HepG2 (cell line): ENCODE measurements around the gene CD200. TPM values are rescaled to one million over a fixed set of nuclear protein-coding genes. Genes with fewer than 3 reads are reported as not detected.

Experiments used
- ATAC-seq: fragments of 200-7000 bp; cut with Tn5 transposase; 3 replicates; pipeline ENCODE4 v1.9.1; 2020; ENCODE audit warnings: mild to moderate bottlenecking, moderate library complexity
- BruUV-seq: library from RNA; stranded (reverse); fragments of 400-500 nt; replicated peaks from 2 replicates; lab custom pipeline; 2021; lab: Mats Ljungman, UMichigan
- CTCF ChIA-PET: fragments of 300-600 bp; formaldehyde crosslinking; extraction: SDS; loops from one replicate; lab custom pipeline; 2021; ENCODE audit warnings: low total read pairs, inconsistent platforms, low intra/inter-chr PET ratio; lab: Yijun Ruan, JAX
- POLR2A ChIA-PET: fragments of 350-600 bp; sonication (Branson Sonifier 250); formaldehyde crosslinking; loops from one replicate; lab custom pipeline; 2020; ENCODE audit warnings: antibody characterized with exemption, inconsistent platforms; lab: Yijun Ruan, JAX
- DNase-seq: peaks from one replicate; pipeline ENCODE4 v3.0.0-alpha.2; 2015; ENCODE audit warnings: low spot score
- FAIRE-seq: peaks from 3 replicates; lab custom pipeline; 2011; peaks lifted over from hg19 to GRCh38; lab: Jason Lieb, UNC
- H2AFZ ChIP-seq: one replicate; pipeline ENCODE4 v1.6.1; 2011; ENCODE audit warnings: low read length, inconsistent platforms
- H3K27ac ChIP-seq: fragments of 300-600 bp; 3 replicates; pipeline ENCODE4 v1.8.0; 2011; ENCODE audit warnings: mixed run types, mild to moderate bottlenecking, mixed read lengths, low read length, inconsistent platforms; ENCODE audit not compliant: insufficient read depth; ENCODE audit errors: extremely low read length
- H3K27me3 ChIP-seq, 2 experiments: fragments of 200-600 bp in 1 of 2; 2 replicates in 1 of 2; 3 replicates in 1 of 2; pipeline versions ENCODE4 v1.6.0 to v1.8.0; 2011; ENCODE audit warnings: low read length in 2 of 2, mild to moderate bottlenecking in 2 of 2, moderate library complexity in 2 of 2, inconsistent platforms in 1 of 2; ENCODE audit not compliant: insufficient read depth in 2 of 2, control insufficient read depth in 1 of 2
- H3K36me3 ChIP-seq, 2 experiments: fragments of 200-600 bp in 1 of 2; replicated peaks in 1 of 2; 2 replicates in 1 of 2; 3 replicates in 1 of 2; pipeline versions ENCODE4 v1.5.1 to v1.8.0; 2011; ENCODE audit warnings: low read length in 2 of 2, inconsistent platforms in 1 of 2; ENCODE audit not compliant: insufficient read depth in 2 of 2, control insufficient read depth in 1 of 2
- H3K4me1 ChIP-seq: 2 replicates; pipeline ENCODE4 v1.5.1; 2012; ENCODE audit warnings: low read length, inconsistent platforms; ENCODE audit not compliant: insufficient read depth
- H3K4me2 ChIP-seq: 2 replicates; pipeline ENCODE4 v1.6.0; 2011; ENCODE audit warnings: low read depth, low read length, inconsistent platforms
- H3K4me3 ChIP-seq, 3 experiments: fragments of 200-600 bp in 1 of 3; sonication (generic), shearing (Covaris generic) in 1 of 3; replicated peaks in 1 of 3; 2 replicates each; pipeline ENCODE4 v1.5.1; 2011 to 2016; ENCODE audit warnings: low read length in 3 of 3, inconsistent platforms in 2 of 3, low read depth in 2 of 3, mild to moderate bottlenecking in 2 of 3, control low read depth in 1 of 3, mixed read lengths in 1 of 3; ENCODE audit not compliant: insufficient read depth in 1 of 3
- H3K79me2 ChIP-seq: one replicate; pipeline ENCODE4 v1.6.1; 2011; ENCODE audit warnings: low read length, inconsistent platforms; ENCODE audit not compliant: insufficient read depth
- H3K9ac ChIP-seq: 2 replicates; pipeline ENCODE4 v1.6.0; 2011; ENCODE audit warnings: mild to moderate bottlenecking, low read depth, low read length, inconsistent platforms; ENCODE audit not compliant: insufficient read depth
- H3K9me3 ChIP-seq: 2 replicates; pipeline ENCODE4 v1.5.1; 2012; ENCODE audit warnings: mild to moderate bottlenecking, low read length
- H4K20me1 ChIP-seq: 2 replicates; pipeline ENCODE4 v1.6.0; 2011; ENCODE audit warnings: inconsistent platforms, mild to moderate bottlenecking, low read length, moderate library complexity; ENCODE audit not compliant: insufficient read depth
- AGO2 ChIP-seq: fragments of 200-400 bp; formaldehyde crosslinking; optimal IDR thresholded peaks from 2 replicates; pipeline ENCODE3; 2017; ENCODE audit warnings: mild to moderate bottlenecking, low read depth, low read length, moderate library complexity
- CREB3 ChIP-seq: sonication (generic); formaldehyde crosslinking; IDR thresholded peaks from 2 replicates; pipeline ENCODE4 v1.5.0; 2020; ENCODE audit warnings: missing genetic modification reagents
- ETS1 ChIP-seq: sonication (generic); formaldehyde crosslinking; IDR thresholded peaks from 2 replicates; pipeline ENCODE4 v1.4.0; 2020; ENCODE audit warnings: missing genetic modification reagents
- KAT7 ChIP-seq: IDR thresholded peaks from 2 replicates; pipeline ENCODE4 v1.6.1; 2018; ENCODE audit warnings: borderline replicate concordance, missing compliant biosample characterization
- NAIF1 ChIP-seq: sonication (generic); formaldehyde crosslinking; IDR thresholded peaks from 2 replicates; pipeline ENCODE4 v1.5.0; 2020; ENCODE audit warnings: mild to moderate bottlenecking, missing genetic modification reagents, borderline replicate concordance
- NFIB ChIP-seq: sonication (generic); formaldehyde crosslinking; IDR thresholded peaks from 2 replicates; pipeline ENCODE4 v1.9.0; 2021; ENCODE audit warnings: missing genetic modification reagents, mild to moderate bottlenecking, borderline replicate concordance
- ZNF576 ChIP-seq: sonication (generic); formaldehyde crosslinking; IDR thresholded peaks from 2 replicates; pipeline ENCODE4 v1.4.0; 2020; ENCODE audit warnings: mild to moderate bottlenecking, missing genetic modification reagents
- WGBS: methylation state at CpG from one replicate; pipeline ENCODE4 v1.1.6; 2017; ENCODE audit warnings: low lambda C conversion rate; 5-methylcytosine and 5-hydroxymethylcytosine counted together
- in situ Hi-C: cut with HindIII; loops from 2 replicates; pipeline ENCODE4 v1.10.0; 2017; ENCODE audit warnings: low pct_unique_long_range_greater_than_20kb; ENCODE audit not compliant: extremely low pct_ligation_motif_present
- intact Hi-C: fragments of 100-400 bp; cut with micrococcal nuclease; formaldehyde crosslinking; loops from one replicate; pipeline ENCODE4 v1.10.0; 2022; ENCODE audit not compliant: unreplicated experiment
- polyA plus RNA-seq, 8 experiments: library from polyadenylated mRNA; depleted of rRNA in 3 of 8; stranded (reverse) in 7 of 8; unstranded in 1 of 8; fragments of >200 nt; fragmentation: Illumina TruSeq in 4 of 8; extraction: Trizol in 4 of 8; gene quantifications; 2 replicates each; pipeline versions ENCODE4 v1.2.1 to v1.2.3, GENCODE V29; 2011 to 2016; ENCODE audit warnings: low read depth in 4 of 8, missing spikeins in 1 of 8, mixed read lengths in 1 of 8; ENCODE audit not compliant: insufficient read depth in 1 of 8
- total RNA-seq, 5 experiments: library from RNA; depleted of rRNA; stranded (reverse); fragments of >200 nt; fragmentation: Illumina TruSeq; extraction: Trizol; gene quantifications; 2 replicates each; pipeline ENCODE4 v1.2.3, GENCODE V29; 2016; ENCODE audit warnings: low read depth in 1 of 5

Gene CD200
- total and polyA plus RNA-seq, 2 of the 13 experiments (the other 11 are each of a cell fraction or from before 2014, with no cell fraction given), result not detected

- in situ Hi-C loops (no loop called here), intact Hi-C loops (no loop called here)
- H3K27ac ChIP-seq, result no peak overlapping the region
- H3K9ac ChIP-seq, result no peak overlapping the region
- BruUV-seq, result no TSS peak
- ATAC-seq, result no peak
- no peaks in the 10 kb centered on the region for H3K36me3 ChIP-seq
- H4K20me1 ChIP-seq, result no peaks in the 10 kb centered on the region
- no peaks in the 10 kb centered on the region for H3K4me1 ChIP-seq
- no peak for FAIRE-seq
- no peak for DNase-seq
- no peaks in the 10 kb centered on the region for H3K27me3 ChIP-seq
- no peak for TF ChIP-seq ETS1
- no peak for TF ChIP-seq ZNF576 (CRISPR knock-in tag)
- no peak for TF ChIP-seq NAIF1 (CRISPR knock-in tag)
- TF ChIP-seq NFIB (CRISPR knock-in tag), result no peak
- TF ChIP-seq AGO2, result no peak
- no peak for TF ChIP-seq KAT7 (CRISPR knock-in tag)
- TF ChIP-seq CREB3 (CRISPR knock-in tag), result no peak
- 28% methylated on average over 7 of the region's 7 CpGs for WGBS
- POLR2A ChIA-PET, result no interaction called here
- H3K9me3 ChIP-seq, result no peaks in the 10 kb centered on the region
- H3K4me2 ChIP-seq, result no peak overlapping the region
- H3K4me3 ChIP-seq, result no peak overlapping the region
- no peaks in the 10 kb centered on the region for H3K79me2 ChIP-seq
- no peak overlapping the region for H2AFZ ChIP-seq
- CTCF ChIA-PET, result no interaction called here
Measured at GRCh38 chr3:112382543-112383160, 49.7 kb downstream of the CD200 start.
